IMR-90 (cell line): ENCODE results near the gene USP17L11. TPM values are rescaled to one million over a fixed set of nuclear protein-coding genes. Genes with fewer than 3 reads are reported as not detected.
"Not testable (repeated sequence)": the region's sequence is repeated elsewhere in the genome, so short reads cannot be mapped to it uniquely, and the experiment has no call there.

Experiments
- ATAC-seq: fragments of 200-7000 bp; cut with Tn5 transposase; 2 replicates; pipeline ENCODE4 v1.9.1; 2020; ENCODE audit warnings: low read depth, mild to moderate bottlenecking, moderate library complexity
- BruUV-seq: library from RNA; stranded (reverse); fragments of 400-500 nt; replicated peaks from 2 replicates; lab custom pipeline; 2021; lab: Mats Ljungman, UMichigan
- CTCF ChIA-PET: fragments of 300-600 bp; formaldehyde crosslinking; extraction: SDS; loops from one replicate; lab custom pipeline; 2021; ENCODE audit warnings: antibody characterized with exemption; lab: Yijun Ruan, JAX
- POLR2A ChIA-PET: fragments of 300-600 bp; sonication (Branson Sonifier 250); formaldehyde crosslinking; loops from one replicate; lab custom pipeline; 2022; ENCODE audit warnings: antibody characterized with exemption; ENCODE audit not compliant: unreplicated experiment; lab: Charles Lee
- DNase-seq: peaks from one replicate; pipeline ENCODE4 v3.0.0; 2013
- H2AFZ ChIP-seq: replicated peaks from 2 replicates; pipeline ENCODE3; 2013; ENCODE audit warnings: low read length, mild to moderate bottlenecking; ENCODE audit not compliant: poor library complexity
- H2AK5ac ChIP-seq: 2 replicates; pipeline ENCODE4 v1.6.1; 2013; ENCODE audit warnings: low read depth, low read length, inconsistent platforms
- H2AK9ac ChIP-seq: replicated peaks from 2 replicates; pipeline ENCODE3; 2013; ENCODE audit warnings: mild to moderate bottlenecking, low read depth, low read length, moderate library complexity; ENCODE audit not compliant: poor library complexity
- H2BK120ac ChIP-seq: 2 replicates; pipeline ENCODE4 v1.6.1; 2013; ENCODE audit warnings: low read depth, low read length, inconsistent platforms
- H2BK15ac ChIP-seq: 3 replicates; pipeline ENCODE4 v1.6.1; 2013; ENCODE audit warnings: low read depth, low read length, inconsistent platforms
- H2BK20ac ChIP-seq: 2 replicates; pipeline ENCODE4 v1.6.1; 2013; ENCODE audit warnings: low read depth, mild to moderate bottlenecking, inconsistent platforms, low read length, moderate library complexity
- H2BK5ac ChIP-seq: 2 replicates; pipeline ENCODE4 v1.6.1; 2013; ENCODE audit warnings: mild to moderate bottlenecking, low read depth, low read length, inconsistent platforms; ENCODE audit not compliant: poor library complexity, severe bottlenecking
- H3K14ac ChIP-seq: replicated peaks from 2 replicates; pipeline ENCODE4 v1.6.1; 2013; ENCODE audit warnings: low read depth, low read length, inconsistent platforms
- H3K18ac ChIP-seq: 2 replicates; pipeline ENCODE4 v1.6.1; 2013; ENCODE audit warnings: low read depth, low read length, control low read depth
- H3K23ac ChIP-seq: 2 replicates; pipeline ENCODE4 v1.6.1; 2013; ENCODE audit warnings: low read depth, low read length, inconsistent platforms
- H3K27ac ChIP-seq: 2 replicates; pipeline ENCODE4 v1.5.1; 2013; ENCODE audit warnings: mild to moderate bottlenecking, control low read depth, low read length; ENCODE audit not compliant: insufficient read depth
- H3K27me3 ChIP-seq: 2 replicates; pipeline ENCODE4 v1.6.1; 2013; ENCODE audit warnings: low read length; ENCODE audit not compliant: control insufficient read depth, insufficient read depth
- H3K36me3 ChIP-seq: 2 replicates; pipeline ENCODE4 v1.6.1; 2013; ENCODE audit warnings: low read length, mixed read lengths; ENCODE audit not compliant: control insufficient read depth, insufficient read depth
- H3K4ac ChIP-seq: 2 replicates; pipeline ENCODE4 v1.6.1; 2013; ENCODE audit warnings: low read depth, low read length, inconsistent platforms
- H3K4me1 ChIP-seq: 2 replicates; pipeline ENCODE4 v1.6.1; 2013; ENCODE audit warnings: low read length, mixed read lengths; ENCODE audit not compliant: control insufficient read depth, insufficient read depth
- H3K4me2 ChIP-seq: 2 replicates; pipeline ENCODE4 v1.6.1; 2013; ENCODE audit warnings: low read depth, mild to moderate bottlenecking, control low read depth, low read length, moderate library complexity
- H3K4me3 ChIP-seq: 2 replicates; pipeline ENCODE4 v1.5.1; 2013; ENCODE audit warnings: low read depth, mild to moderate bottlenecking, control low read depth, low read length, moderate library complexity; ENCODE audit not compliant: insufficient read depth
- H3K56ac ChIP-seq: 2 replicates; pipeline ENCODE4 v1.6.1; 2013; ENCODE audit warnings: low read length, inconsistent platforms; ENCODE audit not compliant: insufficient read depth; ENCODE audit errors: extremely low read depth
- H3K79me1 ChIP-seq, 2 experiments: 2 replicates each; pipeline ENCODE4 v1.6.1; 2013; ENCODE audit warnings: low read length in 2 of 2, inconsistent platforms in 1 of 2, low read depth in 1 of 2
- H3K9ac ChIP-seq: 2 replicates; pipeline ENCODE4 v1.6.1; 2013; ENCODE audit warnings: low read depth, low read length, control low read depth
- H3K9me1 ChIP-seq: 2 replicates; pipeline ENCODE4 v1.6.1; 2013; ENCODE audit warnings: low read length, inconsistent platforms; ENCODE audit not compliant: insufficient read depth
- H3K9me3 ChIP-seq: 2 replicates; pipeline ENCODE4 v1.6.1; 2013; ENCODE audit warnings: low read length; ENCODE audit not compliant: control insufficient read depth, insufficient read depth
- H4K20me1 ChIP-seq: 2 replicates; pipeline ENCODE4 v1.6.1; 2013; ENCODE audit warnings: low read length, inconsistent platforms; ENCODE audit not compliant: insufficient read depth
- H4K5ac ChIP-seq: 2 replicates; pipeline ENCODE4 v1.6.1; 2013; ENCODE audit warnings: mild to moderate bottlenecking, low read depth, low read length, control low read depth
- H4K8ac ChIP-seq, 2 experiments: 2 replicates each; pipeline ENCODE4 v1.6.1; 2013; ENCODE audit warnings: low read depth in 2 of 2, low read length in 2 of 2, control low read depth in 1 of 2, inconsistent platforms in 1 of 2
- H4K91ac ChIP-seq: 2 replicates; pipeline ENCODE4 v1.6.1; 2013; ENCODE audit warnings: low read depth, low read length, inconsistent platforms; ENCODE audit not compliant: insufficient read depth
- WGBS, 2 experiments: methylation state at CpG; one replicate each; pipeline versions ENCODE4 v1.1.5 to v1.1.7; 2013; ENCODE audit warnings: missing lambda C conversion rate in 2 of 2; ENCODE audit not compliant: insufficient read length in 1 of 2; ENCODE audit errors: extremely low coverage in 2 of 2; 5-methylcytosine and 5-hydroxymethylcytosine counted together
- dilution Hi-C: fragments of 300-500 bp; cut with HindIII; formaldehyde crosslinking; loops from one replicate; pipeline ENCODE4 v1.14.3; 2018; ENCODE audit warnings: low sequenced_read_pairs; ENCODE audit not compliant: unreplicated experiment
- in situ Hi-C: fragments of 300-500 bp; cut with MboI; formaldehyde crosslinking; loops from 3 replicates; pipeline ENCODE4 v1.14.3; 2019; ENCODE audit warnings: low sequenced_read_pairs, inconsistent platforms, mixed read lengths
- intact Hi-C: fragments of 100-400 bp; cut with micrococcal nuclease; formaldehyde crosslinking; loops from 2 replicates; pipeline ENCODE4 v1.10.0; 2022
- polyA plus RNA-seq, 3 experiments: library from polyadenylated mRNA; depleted of rRNA; stranded (reverse); fragments of >200 nt; gene quantifications; 2 replicates each; pipeline ENCODE4 v1.2.3, GENCODE V29; 2012; ENCODE audit warnings: low replicate concordance in 1 of 3
- total RNA-seq: library from RNA; depleted of rRNA; stranded (reverse); fragments of >200 nt; gene quantifications from 2 replicates; pipeline ENCODE4 v1.2.3, GENCODE V29; 2012; rRNA removed

Gene USP17L11
- total and polyA plus RNA-seq, 2 of the 4 experiments (the other 2 are of a cell fraction), result not detected

DNA sequence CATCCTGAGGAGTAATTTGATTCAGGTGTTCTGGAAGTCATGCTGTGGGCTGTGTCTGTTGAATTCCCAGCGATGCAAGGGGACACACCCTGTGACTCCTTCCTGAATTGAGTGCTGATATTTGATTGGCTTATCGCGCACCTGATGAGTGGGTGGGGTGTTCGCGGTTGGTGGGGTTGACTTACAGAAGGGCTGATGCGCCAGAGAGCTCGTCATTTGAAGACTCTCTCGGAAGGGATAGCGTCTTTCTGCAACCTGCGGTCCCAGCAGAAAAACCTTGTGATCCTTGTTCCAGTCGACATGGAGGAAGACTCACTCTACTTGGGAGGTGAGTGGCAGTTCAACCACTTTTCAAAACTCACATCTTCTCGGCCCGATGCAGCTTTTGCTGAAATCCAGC lies 47.4 kb downstream of the USP17L11 start, which contains the start of gene USP17L21:
Gene USP17L21, plus strand, starts transcription at position 301 of the 400 bp plus-strand sequence. Its CDS starts 0 bp downstream, at position 301.
- H3K9ac ChIP-seq, H3K4me3 ChIP-seq, H3K18ac ChIP-seq, BruUV-seq, H3K56ac ChIP-seq, intact Hi-C loops, H2AK5ac ChIP-seq, H2AK9ac ChIP-seq, H3K9me3 ChIP-seq, H4K8ac ChIP-seq, dilution Hi-C loops, H3K23ac ChIP-seq, H3K27ac ChIP-seq, H3K36me3 ChIP-seq, H4K91ac ChIP-seq, ATAC-seq, H3K14ac ChIP-seq, CTCF ChIA-PET, H2AFZ ChIP-seq, H4K20me1 ChIP-seq, H4K5ac ChIP-seq, H2BK20ac ChIP-seq, H3K4me2 ChIP-seq, H3K4me1 ChIP-seq, POLR2A ChIA-PET, H2BK120ac ChIP-seq, H3K4ac ChIP-seq, H2BK5ac ChIP-seq, H3K27me3 ChIP-seq, in situ Hi-C loops, DNase-seq, H3K9me1 ChIP-seq, H2BK15ac ChIP-seq, H3K79me1 ChIP-seq: not testable (repeated sequence)
- WGBS, 2 experiments, result no CpG with 5 or more reads among the region's 13 CpGs

Other genes starting within 250 kb of the USP17L11 start
- gene FAM90A26, start 45.0 kb upstream of the USP17L11 start, total RNA-seq, result not detected in 2 replicates
- gene FAM90A26, start 45.0 kb upstream of the USP17L11 start, polyA plus RNA-seq (2012; rRNA removed), result not detected in 2 replicates
- not detected in 2 replicates for gene USP17L10, start 4.7 kb upstream of the USP17L11 start, total RNA-seq
- not detected in 2 replicates for gene USP17L10, start 4.7 kb upstream of the USP17L11 start, polyA plus RNA-seq (2012; rRNA removed)
- not detected in 2 replicates for gene USP17L12, start 4.7 kb downstream of the USP17L11 start, total RNA-seq
- not detected in 2 replicates for gene USP17L12, start 4.7 kb downstream of the USP17L11 start, polyA plus RNA-seq (2012; rRNA removed)
- gene USP17L13, start 9.5 kb downstream of the USP17L11 start, total RNA-seq, result not detected in 2 replicates
- not detected in 2 replicates for gene USP17L13, start 9.5 kb downstream of the USP17L11 start, polyA plus RNA-seq (2012; rRNA removed)
- not detected in 2 replicates for gene USP17L15, start 19.0 kb downstream of the USP17L11 start, total RNA-seq
- not detected in 2 replicates for gene USP17L15, start 19.0 kb downstream of the USP17L11 start, polyA plus RNA-seq (2012; rRNA removed)
- not detected in 2 replicates for gene USP17L17, start 28.5 kb downstream of the USP17L11 start, total RNA-seq
- not detected in 2 replicates for gene USP17L17, start 28.5 kb downstream of the USP17L11 start, polyA plus RNA-seq (2012; rRNA removed)
- not detected in 2 replicates for gene USP17L18, start 33.2 kb downstream of the USP17L11 start, total RNA-seq
- gene USP17L18, start 33.2 kb downstream of the USP17L11 start, polyA plus RNA-seq (2012; rRNA removed), result not detected in 2 replicates
- gene USP17L19, start 38.0 kb downstream of the USP17L11 start, total RNA-seq, result not detected in 2 replicates
- not detected in 2 replicates for gene USP17L19, start 38.0 kb downstream of the USP17L11 start, polyA plus RNA-seq (2012; rRNA removed)
- gene USP17L20, start 42.7 kb downstream of the USP17L11 start, total RNA-seq, result not detected in 2 replicates
- gene USP17L20, start 42.7 kb downstream of the USP17L11 start, polyA plus RNA-seq (2012; rRNA removed), result not detected in 2 replicates
- not detected in 2 replicates for gene USP17L21, start 47.5 kb downstream of the USP17L11 start, total RNA-seq
- not detected in 2 replicates for gene USP17L21, start 47.5 kb downstream of the USP17L11 start, polyA plus RNA-seq (2012; rRNA removed)
- not detected in 2 replicates for gene USP17L22, start 52.2 kb downstream of the USP17L11 start, total RNA-seq
- not detected in 2 replicates for gene USP17L22, start 52.2 kb downstream of the USP17L11 start, polyA plus RNA-seq (2012; rRNA removed)
- not detected in 2 replicates for gene USP17L24, start 109.8 kb downstream of the USP17L11 start, total RNA-seq
- gene USP17L24, start 109.8 kb downstream of the USP17L11 start, polyA plus RNA-seq (2012; rRNA removed), result not detected in 2 replicates
- not detected in 2 replicates for gene USP17L25, start 114.5 kb downstream of the USP17L11 start, total RNA-seq
- not detected in 2 replicates for gene USP17L25, start 114.5 kb downstream of the USP17L11 start, polyA plus RNA-seq (2012; rRNA removed)
- gene USP17L26, start 119.3 kb downstream of the USP17L11 start, total RNA-seq, result not detected in 2 replicates
- gene USP17L26, start 119.3 kb downstream of the USP17L11 start, polyA plus RNA-seq (2012; rRNA removed), result not detected in 2 replicates
- gene USP17L5, start 124.0 kb downstream of the USP17L11 start, total RNA-seq, result not detected in 2 replicates
- gene USP17L5, start 124.0 kb downstream of the USP17L11 start, polyA plus RNA-seq (2012; rRNA removed), result not detected in 2 replicates
- gene USP17L27, start 128.7 kb downstream of the USP17L11 start, total RNA-seq, result not detected in 2 replicates
- gene USP17L27, start 128.7 kb downstream of the USP17L11 start, polyA plus RNA-seq (2012; rRNA removed), result not detected in 2 replicates
- gene USP17L28, start 133.5 kb downstream of the USP17L11 start, total RNA-seq, result not detected in 2 replicates
- gene USP17L28, start 133.5 kb downstream of the USP17L11 start, polyA plus RNA-seq (2012; rRNA removed), result not detected in 2 replicates
- not detected in 2 replicates for gene USP17L29, start 138.2 kb downstream of the USP17L11 start, total RNA-seq
- gene USP17L29, start 138.2 kb downstream of the USP17L11 start, polyA plus RNA-seq (2012; rRNA removed), result not detected in 2 replicates
- gene USP17L30, start 147.7 kb downstream of the USP17L11 start, total RNA-seq, result not detected in 2 replicates
- gene USP17L30, start 147.7 kb downstream of the USP17L11 start, polyA plus RNA-seq (2012; rRNA removed), result not detected in 2 replicates
- not detected in 2 replicates for gene DEFB131A, start 229.0 kb downstream of the USP17L11 start, total RNA-seq
- gene DEFB131A, start 229.0 kb downstream of the USP17L11 start, polyA plus RNA-seq (2012; rRNA removed), result not detected in 2 replicates